22Rv1 (cell line): ENCODE measurements around the gene ABLIM2.

ENCODE experiments used
- H3K27ac ChIP-seq: fragments of 450-650 bp; 2 replicates; pipeline ENCODE4 v1.5.1; 2017
- ZFX ChIP-seq: fragments of 450-650 bp; IDR thresholded peaks from 2 replicates; pipeline ENCODE4 v1.6.1; 2017; ENCODE audit warnings: antibody characterized with exemption, borderline replicate concordance
- TF ChIP-seq, protein P1 (sequence below): fragments of 450-650 bp; IDR thresholded peaks from 2 replicates; pipeline ENCODE4 v1.5.1; 2017; ENCODE audit warnings: mild to moderate bottlenecking

ABLIM2 gene

GRCh38 chr4:8085491-8086117 lies 73.0 kb downstream of the ABLIM2 start:
- no peak overlapping the region for H3K27ac ChIP-seq
- TF ChIP-seq, protein P1, sequence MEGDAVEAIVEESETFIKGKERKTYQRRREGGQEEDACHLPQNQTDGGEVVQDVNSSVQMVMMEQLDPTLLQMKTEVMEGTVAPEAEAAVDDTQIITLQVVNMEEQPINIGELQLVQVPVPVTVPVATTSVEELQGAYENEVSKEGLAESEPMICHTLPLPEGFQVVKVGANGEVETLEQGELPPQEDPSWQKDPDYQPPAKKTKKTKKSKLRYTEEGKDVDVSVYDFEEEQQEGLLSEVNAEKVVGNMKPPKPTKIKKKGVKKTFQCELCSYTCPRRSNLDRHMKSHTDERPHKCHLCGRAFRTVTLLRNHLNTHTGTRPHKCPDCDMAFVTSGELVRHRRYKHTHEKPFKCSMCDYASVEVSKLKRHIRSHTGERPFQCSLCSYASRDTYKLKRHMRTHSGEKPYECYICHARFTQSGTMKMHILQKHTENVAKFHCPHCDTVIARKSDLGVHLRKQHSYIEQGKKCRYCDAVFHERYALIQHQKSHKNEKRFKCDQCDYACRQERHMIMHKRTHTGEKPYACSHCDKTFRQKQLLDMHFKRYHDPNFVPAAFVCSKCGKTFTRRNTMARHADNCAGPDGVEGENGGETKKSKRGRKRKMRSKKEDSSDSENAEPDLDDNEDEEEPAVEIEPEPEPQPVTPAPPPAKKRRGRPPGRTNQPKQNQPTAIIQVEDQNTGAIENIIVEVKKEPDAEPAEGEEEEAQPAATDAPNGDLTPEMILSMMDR = no peak
- TF ChIP-seq ZFX = no peak

DNA sequence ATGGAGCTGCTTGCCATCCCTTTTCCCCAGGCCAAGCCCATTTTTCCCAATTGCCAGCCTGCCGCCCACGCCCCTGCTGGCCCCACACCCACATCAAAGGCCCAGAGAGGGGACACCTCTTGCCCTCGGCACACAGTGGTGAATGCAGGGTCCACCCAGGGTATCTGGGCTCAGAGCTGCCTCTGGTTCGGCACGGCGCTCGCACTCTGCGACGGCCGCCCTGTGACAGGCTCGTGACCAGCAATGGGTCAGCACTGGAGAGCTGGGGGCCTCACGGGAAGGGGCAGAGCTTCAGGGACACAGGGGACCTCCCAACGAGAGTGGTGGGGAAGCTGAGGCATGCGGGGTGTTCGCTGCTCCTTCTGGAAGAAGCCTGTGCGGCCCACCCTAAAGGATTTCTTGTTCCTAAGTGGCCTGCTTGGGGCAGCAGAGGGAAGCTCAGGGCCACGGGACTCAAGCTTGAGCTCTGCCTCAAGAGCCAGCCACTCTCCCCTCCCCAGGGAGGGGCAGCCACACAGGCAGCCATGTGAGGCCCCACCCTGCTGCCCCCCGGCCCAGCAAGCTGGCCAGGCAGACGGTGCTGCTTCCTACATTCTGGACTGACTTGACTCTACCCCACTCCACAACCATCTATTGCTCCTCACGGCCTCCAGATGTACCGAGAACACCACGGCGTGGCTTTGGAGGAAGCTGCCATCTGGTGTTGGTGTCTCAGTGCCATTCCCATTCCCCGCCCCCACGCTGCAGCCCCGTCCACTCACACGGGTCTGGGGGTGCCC lies 73.7 kb downstream of the ABLIM2 start:
- H3K27ac ChIP-seq = no peak overlapping the region
- TF ChIP-seq, protein P1 = no peak
- TF ChIP-seq ZFX = no peak

GRCh38 chr4:8084031-8084660 lies 74.5 kb downstream of the ABLIM2 start:
- H3K27ac ChIP-seq = no peak overlapping the region
- TF ChIP-seq, protein P1 = no peak
- TF ChIP-seq ZFX = no peak

- no peak for TF ChIP-seq ZFX
- TF ChIP-seq, protein P1 = no peak
- no peak overlapping the region for H3K27ac ChIP-seq
These were observed 75.4 kb downstream of the ABLIM2 start for GRCh38 chr4:8083086-8083825.

DNA sequence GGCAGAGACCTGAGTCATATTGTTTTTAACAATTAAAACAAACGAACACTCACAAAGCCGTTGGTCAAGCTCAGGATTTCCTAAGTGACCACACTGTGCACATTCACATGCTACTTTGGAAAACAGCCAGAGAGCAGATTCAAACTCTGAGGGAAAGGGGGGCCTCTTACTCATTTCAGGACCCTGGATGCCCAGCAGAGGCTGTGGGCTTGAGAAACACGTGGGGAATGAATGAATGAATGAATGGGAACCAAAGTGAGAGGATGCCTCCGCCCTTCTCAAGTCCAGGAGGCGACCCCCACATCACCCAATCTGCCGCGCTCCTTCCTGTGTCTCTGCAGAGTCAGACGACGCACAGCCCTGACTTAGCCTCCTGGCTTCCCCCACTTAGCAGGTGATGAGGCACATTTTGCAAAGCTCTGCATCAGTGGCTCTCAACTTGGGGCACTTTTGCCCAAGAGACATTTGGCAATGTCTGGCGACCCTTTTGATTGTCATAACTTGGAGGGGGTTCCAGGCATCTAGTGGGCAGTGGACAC lies 76.0 kb downstream of the ABLIM2 start:
- no peak overlapping the region for H3K27ac ChIP-seq

GRCh38 chr4:8081621-8082516 lies 76.7 kb downstream of the ABLIM2 start:
- no peak overlapping the region for H3K27ac ChIP-seq
- no peak for TF ChIP-seq ZFX
- TF ChIP-seq, protein P1 = no peak

More for the DNA sequence above, 76.0 kb downstream of the ABLIM2 start:
- TF ChIP-seq ZFX = no peak
- TF ChIP-seq, protein P1 = no peak
